Gastrocnemius medialis (tissue), 4 donors: ENCODE results near the gene DLX3.

Source experiments
- CTCF ChIP-seq, 5 experiments: fragments of 450-650 bp in 3 of 5; fragments of 200-600 bp in 2 of 5; sonication (generic) in 2 of 5; IDR thresholded peaks in 4 of 5; conservative IDR thresholded peaks in 1 of 5; 1 replicate in 4 of 5; 2 replicates in 1 of 5; pipeline ENCODE4 v1.5.1; 2016 to 2019; ENCODE audit warnings: antibody characterized with exemption in 5 of 5, mild to moderate bottlenecking in 3 of 5, moderate library complexity in 3 of 5
- POLR2A ChIP-seq, 2 donors: fragments of 450-650 bp; IDR thresholded peaks; one replicate each; pipeline ENCODE4 v1.6.1; 2017; ENCODE audit warnings: antibody characterized with exemption in 2 of 2, mild to moderate bottlenecking in 2 of 2, moderate library complexity in 2 of 2

DNA sequence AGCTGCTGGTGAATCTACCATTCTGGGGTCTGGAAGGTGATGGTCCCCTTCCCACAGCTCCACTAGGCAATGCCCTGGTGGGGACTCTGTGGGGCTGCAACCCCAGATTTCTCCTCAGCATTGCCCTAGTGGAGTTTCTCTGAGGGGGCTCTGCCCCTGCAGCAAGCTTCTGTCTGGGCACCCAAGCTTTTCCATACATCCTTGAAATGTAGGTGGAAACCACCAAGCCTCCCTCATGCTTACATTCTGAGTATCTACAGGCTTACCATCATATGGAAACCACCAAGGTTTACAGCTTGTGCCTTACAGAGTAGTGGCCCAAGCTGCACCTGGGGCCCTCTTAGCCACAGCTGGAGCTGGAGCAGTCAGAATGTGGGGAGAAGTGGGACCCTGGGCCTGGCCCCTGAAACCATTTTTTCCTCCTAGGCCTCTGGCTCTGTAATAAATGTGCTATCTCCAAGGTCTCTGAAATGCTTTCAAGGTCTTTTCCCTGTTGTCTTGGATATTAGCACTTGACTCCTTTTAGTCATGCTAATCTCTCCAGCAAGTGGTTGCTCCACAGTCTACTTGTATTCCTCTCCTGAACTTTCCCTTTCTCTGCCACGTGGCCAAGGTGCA is 19.6 kb upstream of the DLX3 start:
- TF ChIP-seq CTCF (IDR thresholded peaks at IDR 0.05 in 4 of 5, conservative IDR thresholded peaks at IDR 0.05 in 1 of 5) (no peak), POLR2A (IDR thresholded peaks at IDR 0.05) (no peak)
